GM23248 (cell line): ENCODE results near the gene NAGS.

Experiments used
- EZH2 ChIP-seq: fragments of 200-600 bp; sonication (generic); IDR thresholded peaks from 2 replicates; pipeline ENCODE4 v1.6.1; 2018; ENCODE audit warnings: antibody characterized with exemption, mild to moderate bottlenecking; ENCODE audit not compliant: insufficient read depth, poor library complexity, severe bottlenecking
- EZH2phosphoT487 ChIP-seq: fragments of 200-600 bp; sonication (generic); IDR thresholded peaks from 2 replicates; pipeline ENCODE4 v1.6.1; 2018; ENCODE audit warnings: antibody characterized with exemption, moderate library complexity, mild to moderate bottlenecking, low read depth; ENCODE audit not compliant: insufficient read depth

- TF ChIP-seq EZH2phosphoT487 (no peak), EZH2 (no peak)
Observed at GRCh38 chr17:43961954-43962353, 42.5 kb upstream of the NAGS start.
